ENCODE data around the gene GSTP1. TPM values are rescaled to one million over a fixed set of nuclear protein-coding genes. Genes with fewer than 3 reads are reported as not detected.

GSTP1 gene
- polyA plus RNA-seq, 1 donor (not counting 4 experiments of a cell fraction or from before 2014, with no cell fraction given): 1,575 TPM

DNA sequence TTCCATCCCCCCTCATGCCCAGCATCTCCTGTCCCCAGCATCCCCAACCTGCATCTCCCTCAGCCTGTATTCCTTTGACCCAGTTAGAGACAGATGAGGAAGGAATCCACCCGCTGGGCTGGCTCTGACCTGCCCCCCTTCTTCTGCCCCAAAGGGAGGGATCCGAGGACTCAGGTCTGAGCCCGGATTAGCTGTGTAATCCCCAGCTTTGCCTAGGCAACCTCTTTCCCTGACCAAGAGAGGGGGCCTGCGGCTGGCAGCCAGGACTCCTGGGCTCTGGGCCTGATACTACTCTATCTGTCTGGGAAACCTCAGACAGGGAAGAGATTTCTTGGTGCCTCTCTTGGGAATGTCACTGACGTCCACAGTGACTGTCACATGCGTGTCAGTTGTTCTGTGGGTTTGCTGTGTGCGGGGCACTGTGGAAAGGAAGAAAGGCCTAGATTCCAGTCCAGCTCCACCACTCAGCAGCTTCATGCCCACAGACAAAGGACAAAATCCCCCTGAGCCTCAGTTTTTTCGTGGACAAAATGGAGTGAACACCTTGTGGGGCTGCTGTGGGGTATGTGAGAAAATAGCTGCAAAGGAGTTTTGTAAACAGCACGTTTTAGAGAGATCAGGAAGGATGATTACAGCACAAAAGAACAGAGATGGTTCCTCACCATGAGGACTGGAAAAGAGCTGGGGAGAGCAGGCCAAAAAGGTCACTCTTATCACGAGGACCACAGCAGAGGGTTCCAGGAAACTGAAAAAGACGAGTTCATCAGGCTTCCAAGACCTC lies 21.8 kb downstream of the GSTP1 start:
- Histone ChIP-seq H3K79me2 (ENCODE audit: control insufficient read depth, insufficient read depth, low read length) (peaks cover 17% of the 10 kb centered on the region), H3K36me3 (ENCODE audit: control insufficient read depth in 2 of 2, extremely low read depth in 1 of 2, insufficient read depth in 2 of 2, low read length in 2 of 2) (peaks cover 12 to 15% of the 10 kb centered on the region in 2 experiments), H3K27me3 (ENCODE audit: control insufficient read depth, extremely low read depth, insufficient read depth, low read length) (no peaks in the 10 kb centered on the region), H2AFZ (ENCODE audit: control insufficient read depth, low read length) (no peak overlapping the region), H3K9me1 (ENCODE audit: control insufficient read depth, extremely low read depth, insufficient read depth, low read length) (no peaks in the 10 kb centered on the region), H3K9me3 (ENCODE audit: control insufficient read depth, low read depth, low read length) (no peaks in the 10 kb centered on the region), H4K20me1 (ENCODE audit: control insufficient read depth, extremely low read depth, insufficient read depth, low read length) (no peaks in the 10 kb centered on the region), H3K4me3 (ENCODE audit: control insufficient read depth in 2 of 3, extremely low read depth in 1 of 3, insufficient read depth in 2 of 3, low read depth in 1 of 3, low read length in 3 of 3) (no peak overlapping the region), H3K4me1 (ENCODE audit: control insufficient read depth, extremely low read depth, insufficient read depth, low read length) (peaks cover 10% of the 10 kb centered on the region), H3K27ac (ENCODE audit: control insufficient read depth, insufficient read depth, low read length) (no peak overlapping the region), H3K4me2 (ENCODE audit: control insufficient read depth, extremely low read depth, insufficient read depth, low read depth, low read length) (no peak overlapping the region), H3K9ac (ENCODE audit: control insufficient read depth, extremely low read depth, insufficient read depth, low read length) (no peak overlapping the region)
- TF ChIP-seq EZH2 (IDR thresholded peaks at IDR 0.05; ENCODE audit: low read length): no peak
- TF ChIP-seq, protein P1, sequence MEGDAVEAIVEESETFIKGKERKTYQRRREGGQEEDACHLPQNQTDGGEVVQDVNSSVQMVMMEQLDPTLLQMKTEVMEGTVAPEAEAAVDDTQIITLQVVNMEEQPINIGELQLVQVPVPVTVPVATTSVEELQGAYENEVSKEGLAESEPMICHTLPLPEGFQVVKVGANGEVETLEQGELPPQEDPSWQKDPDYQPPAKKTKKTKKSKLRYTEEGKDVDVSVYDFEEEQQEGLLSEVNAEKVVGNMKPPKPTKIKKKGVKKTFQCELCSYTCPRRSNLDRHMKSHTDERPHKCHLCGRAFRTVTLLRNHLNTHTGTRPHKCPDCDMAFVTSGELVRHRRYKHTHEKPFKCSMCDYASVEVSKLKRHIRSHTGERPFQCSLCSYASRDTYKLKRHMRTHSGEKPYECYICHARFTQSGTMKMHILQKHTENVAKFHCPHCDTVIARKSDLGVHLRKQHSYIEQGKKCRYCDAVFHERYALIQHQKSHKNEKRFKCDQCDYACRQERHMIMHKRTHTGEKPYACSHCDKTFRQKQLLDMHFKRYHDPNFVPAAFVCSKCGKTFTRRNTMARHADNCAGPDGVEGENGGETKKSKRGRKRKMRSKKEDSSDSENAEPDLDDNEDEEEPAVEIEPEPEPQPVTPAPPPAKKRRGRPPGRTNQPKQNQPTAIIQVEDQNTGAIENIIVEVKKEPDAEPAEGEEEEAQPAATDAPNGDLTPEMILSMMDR (optimal IDR thresholded peaks at IDR 0.05 in 1 of 3, IDR thresholded peaks at IDR 0.05 in 1 of 3, conservative IDR thresholded peaks at IDR 0.05 in 1 of 3; ENCODE audit: extremely low read depth in 1 of 3, insufficient read depth in 2 of 3, low read length in 3 of 3): no peak
- FAIRE-seq: no peak
- DNase-seq (ENCODE audit: low read depth, low spot score): no peak
- dilution Hi-C loops (cut with MboI; ENCODE audit: extremely low pct_ligation_motif_present, low sequenced_read_pairs): no loop called here

DNA sequence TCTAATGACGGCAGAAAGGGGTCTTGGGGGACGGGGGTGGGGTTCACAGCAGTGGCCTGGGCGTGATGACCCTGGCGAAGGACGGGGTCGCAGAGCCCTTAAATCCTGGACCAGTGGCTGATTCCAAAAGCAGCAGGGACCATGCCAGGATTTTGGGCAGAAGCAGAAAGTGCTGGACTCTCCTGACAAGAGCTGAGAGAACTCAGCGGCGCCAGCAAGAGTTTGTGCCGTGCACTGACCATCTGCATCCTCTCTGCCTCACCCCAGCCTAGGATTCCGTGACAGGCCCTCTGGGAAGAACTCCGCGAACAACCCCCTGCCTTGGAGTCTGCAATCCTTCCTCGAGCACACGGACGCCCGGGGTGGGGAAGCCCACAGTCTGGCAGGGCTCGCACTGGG lies 22.5 kb downstream of the GSTP1 start:
- peak overlapping the region; percentile 94 for H3K9ac ChIP-seq (ENCODE audit: control insufficient read depth, extremely low read depth, insufficient read depth, low read length)
- FAIRE-seq (no peak), DNase-seq (ENCODE audit: low read depth, low spot score) (no peak)
- peak overlapping the region; percentile 88 for H2AFZ ChIP-seq (ENCODE audit: control insufficient read depth, low read length)
- H3K79me2 ChIP-seq (ENCODE audit: control insufficient read depth, insufficient read depth, low read length): peaks cover 17% of the 10 kb centered on the region
- no peaks in the 10 kb centered on the region for H3K9me1 ChIP-seq (ENCODE audit: control insufficient read depth, extremely low read depth, insufficient read depth, low read length)
- no peak overlapping the region for H3K27ac ChIP-seq (ENCODE audit: control insufficient read depth, insufficient read depth, low read length)
- peak overlapping the region; percentile 94 to 100 (median 95) for H3K4me3 ChIP-seq (ENCODE audit: control insufficient read depth in 2 of 3, extremely low read depth in 1 of 3, insufficient read depth in 2 of 3, low read depth in 1 of 3, low read length in 3 of 3)
- no peak for TF ChIP-seq EZH2 (IDR thresholded peaks at IDR 0.05; ENCODE audit: low read length)
- TF ChIP-seq, protein P1 (optimal IDR thresholded peaks at IDR 0.05 in 1 of 3, IDR thresholded peaks at IDR 0.05 in 1 of 3, conservative IDR thresholded peaks at IDR 0.05 in 1 of 3; ENCODE audit: extremely low read depth in 1 of 3, insufficient read depth in 2 of 3, low read length in 3 of 3): no peak
- H3K36me3 ChIP-seq (ENCODE audit: control insufficient read depth in 2 of 2, extremely low read depth in 1 of 2, insufficient read depth in 2 of 2, low read length in 2 of 2): peaks cover 15 to 17% of the 10 kb centered on the region in 2 experiments
- no peaks in the 10 kb centered on the region for H3K27me3 ChIP-seq (ENCODE audit: control insufficient read depth, extremely low read depth, insufficient read depth, low read length)
- H3K9me3 ChIP-seq (ENCODE audit: control insufficient read depth, low read depth, low read length): no peaks in the 10 kb centered on the region
- dilution Hi-C loops (cut with MboI; ENCODE audit: extremely low pct_ligation_motif_present, low sequenced_read_pairs): no loop called here
- H3K4me2 ChIP-seq (ENCODE audit: control insufficient read depth, extremely low read depth, insufficient read depth, low read depth, low read length): peak overlapping the region; percentile 84
- peaks cover 10% of the 10 kb centered on the region for H3K4me1 ChIP-seq (ENCODE audit: control insufficient read depth, extremely low read depth, insufficient read depth, low read length)
- H4K20me1 ChIP-seq (ENCODE audit: control insufficient read depth, extremely low read depth, insufficient read depth, low read length): no peaks in the 10 kb centered on the region

All from keratinocyte (primary cell).